ENCODE data around the gene COX5B. TPM values are rescaled to one million over a fixed set of nuclear protein-coding genes. Genes with fewer than 3 reads are reported as not detected.
A peak's percentile ranks its signal among the peaks of the same experiment; 100 is the strongest.
"Not testable (repeated sequence)": the region's sequence is repeated elsewhere in the genome, so short reads cannot be mapped to it uniquely, and the experiment has no call there.

The COX5B gene, protein sequence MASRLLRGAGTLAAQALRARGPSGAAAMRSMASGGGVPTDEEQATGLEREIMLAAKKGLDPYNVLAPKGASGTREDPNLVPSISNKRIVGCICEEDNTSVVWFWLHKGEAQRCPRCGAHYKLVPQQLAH
- 100 to 1,000 TPM; 153 to 318 (median 197) TPM for total RNA-seq
- long read RNA-seq, transcript COX5B-201 (4 exons, 712 nt): major isoform, 248 of 254 reads
- long read RNA-seq, partial matches to known transcripts: 1 of 254 reads
- long read RNA-seq, other reads (novel, unspliced or antisense): 5 of 254 reads

DNA sequence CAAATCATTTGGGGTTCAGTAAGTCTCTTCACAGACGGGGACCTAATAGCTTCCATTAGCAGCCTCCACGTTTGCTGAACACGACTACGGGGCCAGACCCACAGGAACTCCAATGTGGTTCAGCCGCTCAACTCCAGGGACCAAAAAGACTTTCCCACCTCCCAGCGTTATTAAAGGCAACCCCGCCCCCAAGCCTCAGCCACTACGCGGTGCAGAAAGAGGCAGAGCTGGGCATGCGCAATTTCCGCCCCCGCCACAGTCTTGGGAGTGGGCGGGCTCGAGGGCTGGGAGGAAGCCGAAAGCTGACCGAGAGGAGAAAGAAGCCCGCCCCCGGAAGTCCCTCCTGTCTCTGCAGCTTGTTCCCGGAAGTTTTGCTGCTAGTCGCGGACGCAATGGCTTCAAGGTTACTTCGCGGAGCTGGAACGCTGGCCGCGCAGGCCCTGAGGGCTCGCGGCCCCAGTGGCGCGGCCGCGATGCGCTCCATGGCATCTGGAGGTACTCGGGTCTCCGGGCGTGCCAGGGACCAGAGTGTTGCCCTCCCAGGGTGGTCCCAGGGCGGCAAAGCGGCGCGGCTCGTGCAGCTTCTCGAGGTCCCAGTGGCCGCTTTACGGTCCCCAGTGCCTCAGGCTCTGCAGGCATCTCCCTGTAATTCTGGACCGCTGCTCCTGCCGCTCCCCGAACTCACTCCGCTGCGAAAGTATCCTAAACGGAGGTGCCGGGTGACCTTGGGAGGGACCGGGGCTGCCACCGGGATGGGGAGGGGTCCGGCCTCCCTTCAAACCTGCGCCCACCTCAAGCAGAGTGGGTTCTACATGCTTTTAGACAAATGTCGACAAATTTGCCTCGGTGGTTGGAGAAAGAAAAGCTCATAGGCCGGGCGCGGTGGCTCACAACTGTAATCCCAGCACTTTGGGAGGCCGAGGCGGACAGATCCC, at the start of gene COX5B:
COX5B (plus strand) TSS at position 368 of the 935 bp plus-strand sequence; CDS start at position 393, 25 bp downstream.
- Histone ChIP-seq H3K4me3 (peak within 1 kb of the TSS; percentile 97 to 98 (median 97)), H3K9me3 (no peaks in the 10 kb centered on the region), H3K4me1 (peaks cover 0 to 7% (median 0%) of the 10 kb centered on the region in 4 donors), H3K36me3 (peaks cover 0 to 22% (median 13%) of the 10 kb centered on the region in 4 donors), H3K27ac (peak within 1 kb of the TSS; percentile 81 to 92 (median 84)), H3K27me3 (no peaks in the 10 kb centered on the region)
- DNase-seq (peak; percentile 99), ATAC-seq (peak; percentile 99)
- TF ChIP-seq POLR2A (IDR thresholded peaks at IDR 0.05): peak; percentile 89
- TF ChIP-seq, protein P1, sequence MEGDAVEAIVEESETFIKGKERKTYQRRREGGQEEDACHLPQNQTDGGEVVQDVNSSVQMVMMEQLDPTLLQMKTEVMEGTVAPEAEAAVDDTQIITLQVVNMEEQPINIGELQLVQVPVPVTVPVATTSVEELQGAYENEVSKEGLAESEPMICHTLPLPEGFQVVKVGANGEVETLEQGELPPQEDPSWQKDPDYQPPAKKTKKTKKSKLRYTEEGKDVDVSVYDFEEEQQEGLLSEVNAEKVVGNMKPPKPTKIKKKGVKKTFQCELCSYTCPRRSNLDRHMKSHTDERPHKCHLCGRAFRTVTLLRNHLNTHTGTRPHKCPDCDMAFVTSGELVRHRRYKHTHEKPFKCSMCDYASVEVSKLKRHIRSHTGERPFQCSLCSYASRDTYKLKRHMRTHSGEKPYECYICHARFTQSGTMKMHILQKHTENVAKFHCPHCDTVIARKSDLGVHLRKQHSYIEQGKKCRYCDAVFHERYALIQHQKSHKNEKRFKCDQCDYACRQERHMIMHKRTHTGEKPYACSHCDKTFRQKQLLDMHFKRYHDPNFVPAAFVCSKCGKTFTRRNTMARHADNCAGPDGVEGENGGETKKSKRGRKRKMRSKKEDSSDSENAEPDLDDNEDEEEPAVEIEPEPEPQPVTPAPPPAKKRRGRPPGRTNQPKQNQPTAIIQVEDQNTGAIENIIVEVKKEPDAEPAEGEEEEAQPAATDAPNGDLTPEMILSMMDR (IDR thresholded peaks at IDR 0.05): peak in 1 of 4 donors; percentile 8
- 0% methylated on average over 12 of the region's 63 CpGs for WGBS (ENCODE audit: insufficient coverage, low coverage, low lambda C conversion rate, missing lambda C conversion rate)
- intact Hi-C loops (cut with DNase I): no loop called here

DNA sequence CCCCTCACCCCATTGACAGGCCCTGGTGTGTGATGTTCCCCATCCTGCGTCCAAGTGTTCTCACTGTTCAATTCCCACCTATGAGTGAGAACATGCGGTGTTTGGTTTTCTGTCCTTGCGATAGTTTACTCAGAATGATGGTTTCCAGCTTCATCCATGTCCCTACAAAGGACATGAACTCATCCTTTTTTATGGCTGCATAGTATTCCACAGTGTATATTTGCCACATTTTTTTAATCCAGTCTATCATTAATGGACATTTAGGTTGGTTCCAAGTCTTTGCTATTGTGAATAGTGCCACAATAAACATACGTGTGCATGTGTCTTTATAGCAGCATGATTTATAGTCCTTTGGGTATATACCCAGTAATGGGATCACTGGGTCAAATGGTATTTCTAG, 49.7 kb upstream of the COX5B start:
- not testable (repeated sequence) for H3K36me3 ChIP-seq, H3K27me3 ChIP-seq, H3K4me1 ChIP-seq, H3K4me3 ChIP-seq, ATAC-seq, DNase-seq, H3K9me3 ChIP-seq, H3K27ac ChIP-seq
- 88% methylated on average over 2 of the region's 4 CpGs for WGBS (ENCODE audit: insufficient coverage, low coverage, low lambda C conversion rate, missing lambda C conversion rate)
- intact Hi-C loops (cut with DNase I): loop anchor here in 1 of 2 donors (10.0 kb wide), 1 partner anchor 99 kb away; no protein-coding TSS in a partner anchor

DNA sequence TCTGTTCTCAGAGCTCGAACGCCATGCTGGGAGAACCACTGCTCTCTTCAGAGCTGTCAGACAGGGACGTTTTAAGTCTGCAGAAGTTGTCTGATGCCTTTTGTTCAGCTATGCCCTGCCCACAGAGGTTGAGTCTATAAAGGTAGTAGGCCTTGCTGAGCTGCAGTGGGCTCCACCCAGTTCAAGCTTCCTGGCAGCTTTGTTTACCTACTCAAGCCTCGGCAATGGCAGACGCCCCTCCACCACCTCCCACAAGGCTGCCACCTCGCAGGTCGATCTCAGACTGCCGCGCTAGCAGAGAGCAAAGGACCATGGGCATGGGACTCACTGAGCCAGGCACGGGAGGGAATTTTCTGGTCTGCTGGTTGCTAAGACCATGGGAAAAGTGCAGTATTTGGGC, 44.3 kb upstream of the COX5B start:
- H3K4me3 ChIP-seq; DNase-seq; ATAC-seq; H3K27ac ChIP-seq; H3K27me3 ChIP-seq; H3K36me3 ChIP-seq; H3K9me3 ChIP-seq; H3K4me1 ChIP-seq; intact Hi-C loops (cut with DNase I): not testable (repeated sequence)
- WGBS (ENCODE audit: insufficient coverage, low coverage, low lambda C conversion rate, missing lambda C conversion rate): no CpG with 5 or more reads among the region's 10 CpGs

DNA sequence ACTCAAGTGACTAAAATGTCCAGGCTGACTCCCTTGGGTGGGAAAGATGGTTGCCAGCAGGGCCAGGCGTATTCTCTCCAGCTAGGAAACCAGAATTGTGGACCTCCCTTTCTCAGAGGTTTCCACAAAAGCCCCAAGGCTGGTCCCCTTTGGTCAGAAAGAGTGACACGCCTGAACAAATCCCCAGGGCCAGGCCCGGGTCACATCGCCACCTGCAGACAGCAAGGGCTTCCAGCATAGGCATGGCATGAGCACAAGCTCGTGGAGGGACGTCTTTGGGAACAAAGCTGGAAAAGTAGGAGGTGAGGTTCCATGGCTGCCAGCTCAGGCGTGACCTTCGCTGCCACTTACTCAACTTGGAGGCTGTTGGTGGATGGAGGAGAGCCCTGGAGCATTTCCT, 40.8 kb upstream of the COX5B start:
- ATAC-seq, H3K9me3 ChIP-seq: not testable (repeated sequence)
- WGBS (ENCODE audit: insufficient coverage, low coverage, low lambda C conversion rate, missing lambda C conversion rate): 80% methylated on average over 1 of the region's 8 CpGs

DNA sequence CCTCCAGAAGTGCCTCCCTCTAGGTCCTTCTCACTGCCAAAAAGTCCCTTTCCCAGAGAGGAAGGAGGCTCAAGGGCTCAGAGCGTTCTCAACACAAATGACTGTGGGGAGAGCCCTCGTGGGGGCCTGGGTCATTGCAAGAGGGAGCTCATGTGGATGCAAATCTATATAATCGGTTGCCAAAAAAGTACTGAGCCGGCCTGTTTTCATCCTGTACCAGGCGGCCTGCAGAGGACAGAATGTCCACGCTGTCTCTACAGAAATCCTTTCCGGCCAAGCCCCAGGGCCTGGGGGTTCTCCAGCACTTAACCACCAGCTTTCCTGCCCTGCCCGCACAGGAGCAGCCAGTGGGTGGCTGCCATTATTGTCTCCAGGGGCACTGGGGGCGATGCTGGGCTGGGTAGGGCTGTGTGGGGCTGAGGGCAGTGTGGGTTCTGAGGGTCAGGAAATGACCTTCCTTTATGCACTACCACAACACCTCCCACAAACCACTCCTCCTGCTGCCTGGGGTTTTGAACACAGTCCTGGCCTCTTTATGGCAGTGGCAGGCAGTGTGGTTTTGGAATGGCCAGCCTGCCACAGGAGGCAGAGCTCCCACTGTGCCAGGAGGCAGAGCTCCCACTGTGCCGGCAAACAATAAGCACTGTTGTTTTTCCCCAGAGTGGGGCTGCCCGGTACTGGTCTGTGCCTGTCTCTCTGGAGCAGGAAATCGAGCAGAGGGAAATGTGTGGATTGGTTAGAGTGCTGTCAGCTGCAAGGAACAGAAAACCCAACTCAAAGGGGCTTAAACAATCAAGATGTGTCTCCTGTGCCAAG, 40.1 kb upstream of the COX5B start:
- intact Hi-C loops (cut with DNase I); H3K36me3 ChIP-seq; DNase-seq; H3K9me3 ChIP-seq; H3K27me3 ChIP-seq; H3K4me1 ChIP-seq; H3K4me3 ChIP-seq; H3K27ac ChIP-seq: not testable (repeated sequence)
- WGBS (ENCODE audit: insufficient coverage, low coverage, low lambda C conversion rate, missing lambda C conversion rate): no CpG with 5 or more reads among the region's 12 CpGs
- peak in 2 of 4 donors; percentile 18 to 54 for ATAC-seq

More for the DNA sequence above, 40.8 kb upstream of the COX5B start:
- H3K4me1 ChIP-seq; H3K36me3 ChIP-seq; H3K4me3 ChIP-seq; H3K27me3 ChIP-seq; DNase-seq; intact Hi-C loops (cut with DNase I); H3K27ac ChIP-seq: not testable (repeated sequence)

DNA sequence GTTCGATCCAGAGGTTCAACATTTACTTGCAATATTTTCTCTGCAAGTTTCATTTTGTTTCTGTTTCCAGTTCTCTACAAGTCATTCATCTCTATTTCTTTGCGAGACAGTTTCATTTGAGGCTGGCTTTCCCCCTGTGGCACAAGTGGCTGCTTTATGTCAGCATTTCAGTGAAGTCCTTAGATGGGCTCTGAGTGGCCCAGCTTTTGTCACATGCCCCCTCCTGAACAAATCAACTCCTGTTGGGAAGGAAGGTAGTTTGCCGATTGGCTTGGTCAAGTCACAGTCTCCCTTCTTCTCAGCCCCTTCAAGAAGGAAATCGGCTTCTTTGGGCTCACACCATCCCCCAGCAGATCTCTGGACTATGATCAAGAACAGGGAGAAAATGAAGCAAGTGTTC, 37.1 kb upstream of the COX5B start:
- DNase-seq; H3K4me3 ChIP-seq; H3K36me3 ChIP-seq; H3K27ac ChIP-seq; H3K4me1 ChIP-seq; ATAC-seq; H3K9me3 ChIP-seq; H3K27me3 ChIP-seq; intact Hi-C loops (cut with DNase I): not testable (repeated sequence)
- 78% methylated on average over 4 of the region's 4 CpGs for WGBS (ENCODE audit: insufficient coverage, low coverage, low lambda C conversion rate, missing lambda C conversion rate)

DNA sequence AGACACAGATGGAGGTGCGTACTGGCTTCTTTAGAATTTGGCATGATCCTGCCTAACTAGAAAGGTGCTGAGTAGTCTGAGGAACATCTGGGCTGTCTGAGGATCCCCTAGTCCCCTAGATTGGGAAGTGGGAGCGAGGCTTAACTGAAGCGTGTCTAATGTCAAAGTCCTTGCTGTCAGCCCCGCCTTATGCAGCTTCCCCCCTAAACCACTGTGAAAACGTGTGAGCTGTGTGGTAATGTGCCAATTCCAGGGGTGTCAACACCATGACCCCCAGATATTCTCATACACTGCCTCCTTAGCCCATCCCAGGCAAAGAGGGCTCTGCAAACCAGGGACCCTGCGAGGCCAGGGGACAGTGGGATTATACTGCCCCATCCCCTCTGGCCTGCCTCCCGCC, 34.0 kb upstream of the COX5B start:
- DNase-seq; ATAC-seq; H3K27ac ChIP-seq; intact Hi-C loops (cut with DNase I); H3K27me3 ChIP-seq; H3K4me3 ChIP-seq; H3K4me1 ChIP-seq; H3K9me3 ChIP-seq; H3K36me3 ChIP-seq: not testable (repeated sequence)
- WGBS (ENCODE audit: insufficient coverage, low coverage, low lambda C conversion rate, missing lambda C conversion rate): no CpG with 5 or more reads among the region's 7 CpGs

DNA sequence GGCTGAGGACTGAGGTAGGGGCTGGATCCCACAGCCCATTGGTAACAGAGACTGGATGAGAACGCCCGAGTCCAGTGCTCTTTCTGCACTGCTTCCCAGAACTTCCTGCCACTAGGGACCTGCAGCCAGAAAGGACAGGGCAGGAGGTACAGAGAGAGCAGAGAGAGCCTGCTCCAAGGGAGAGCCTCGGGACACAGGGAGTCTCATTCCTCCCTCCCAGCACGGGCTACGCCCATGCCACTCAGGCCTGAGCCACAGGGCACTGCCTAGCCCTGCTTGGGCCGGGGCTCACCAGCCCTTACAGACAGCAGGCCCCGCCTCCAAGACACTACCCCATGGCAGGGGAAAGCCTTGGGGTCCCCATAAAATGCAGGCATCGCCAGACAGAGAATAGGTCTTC, 30.1 kb upstream of the COX5B start:
- ATAC-seq: peak in 2 of 4 donors; percentile 16 to 37
- H3K4me3 ChIP-seq; intact Hi-C loops (cut with DNase I); H3K27me3 ChIP-seq; DNase-seq; H3K36me3 ChIP-seq; H3K27ac ChIP-seq; H3K4me1 ChIP-seq; H3K9me3 ChIP-seq: not testable (repeated sequence)
- no CpG with 5 or more reads among the region's 8 CpGs for WGBS (ENCODE audit: insufficient coverage, low coverage, low lambda C conversion rate, missing lambda C conversion rate)

Data from right lobe of liver (tissue), 6 donors.